Activated CD8-positive, alpha-beta memory T cell treated with anti-CD3 and anti-CD28 coated beads for 4 hours (primary cell): Measurements from ENCODE around the gene LSM14B.

Experiments used
- DNase-seq, 2 donors: peaks; one replicate each; pipeline ENCODE4 v3.0.0-alpha.2; 2020; ENCODE audit warnings: low read depth in 2 of 2

Gene LSM14B

GRCh38 chr20:62183426-62184142 is 61.3 kb downstream of the LSM14B start:
- no peak for DNase-seq
